Stimulated activated effector memory CD8-positive, alpha-beta T cell treated with anti-CD3 and anti-CD28 coated beads, Interleukin-12 subunit alpha, Interleukin-12 subunit beta, amount 100 ng/mL, for 72 hours (primary cell): ENCODE data around the gene SLC25A38.

Experiments used
- ATAC-seq: fragments of 150-1000 bp; cut with Tn5 transposase; 2 replicates; pipeline ENCODE4 v1.10.0; 2021
- DNase-seq, 2 donors: peaks; one replicate each; pipeline ENCODE4 v3.0.0; 2021 to 2022; ENCODE audit warnings: low spot score in 2 of 2
- H3K27ac Mint-ChIP-seq: one replicate; pipeline ENCODE4 v1.8.0; 2022; ENCODE audit warnings: mild to moderate bottlenecking, mixed read lengths
- H3K36me3 Mint-ChIP-seq: one replicate; pipeline ENCODE4 v1.8.0; 2022; ENCODE audit warnings: mild to moderate bottlenecking, mixed read lengths
- H3K4me1 Mint-ChIP-seq: one replicate; pipeline ENCODE4 v1.8.0; 2022; ENCODE audit warnings: mixed read lengths
- H3K4me3 Mint-ChIP-seq: one replicate; pipeline ENCODE4 v1.8.0; 2022; ENCODE audit warnings: mild to moderate bottlenecking, mixed read lengths
- H3K9me3 Mint-ChIP-seq: one replicate; pipeline ENCODE4 v1.8.0; 2022; ENCODE audit warnings: mixed read lengths

Gene SLC25A38

DNA sequence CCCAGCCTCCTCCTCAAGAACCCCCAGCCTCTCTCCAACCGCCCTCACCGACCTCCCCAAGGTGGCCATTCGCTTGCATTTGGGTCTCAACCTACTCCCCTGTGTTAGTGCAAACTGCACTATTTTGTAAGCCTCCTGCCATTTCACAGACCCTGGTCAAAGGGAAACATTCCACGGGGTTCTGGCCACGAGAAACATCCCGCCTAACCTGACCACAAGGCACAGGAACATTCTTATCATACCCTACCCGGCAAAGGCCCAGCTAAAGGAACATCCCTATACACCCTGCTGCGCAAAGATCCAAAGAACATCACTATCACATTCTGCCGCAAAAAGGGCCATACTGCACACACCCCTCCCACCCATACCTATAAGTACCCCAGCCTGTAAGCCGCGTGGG lies 46.3 kb downstream of the SLC25A38 start:
- Mint-ChIP-seq H3K27ac (no peak overlapping the region), H3K36me3 (no peaks in the 10 kb centered on the region), H3K4me1 (no peaks in the 10 kb centered on the region)

GRCh38 chr3:39432342-39432741 lies 49.2 kb downstream of the SLC25A38 start:
- DNase-seq = no peak
- peaks cover 6% of the 10 kb centered on the region for H3K4me1 Mint-ChIP-seq
- no peak overlapping the region for H3K4me3 Mint-ChIP-seq
- no peak overlapping the region for H3K27ac Mint-ChIP-seq
- ATAC-seq = no peak
- no peaks in the 10 kb centered on the region for H3K9me3 Mint-ChIP-seq
- no peaks in the 10 kb centered on the region for H3K36me3 Mint-ChIP-seq

More for the DNA sequence above, 46.3 kb downstream of the SLC25A38 start:
- no peak for ATAC-seq
- Mint-ChIP-seq H3K9me3 (no peaks in the 10 kb centered on the region), H3K4me3 (no peak overlapping the region)
- DNase-seq = no peak

- Mint-ChIP-seq H3K36me3 (no peaks in the 10 kb centered on the region), H3K4me1 (peaks cover 6% of the 10 kb centered on the region), H3K9me3 (no peaks in the 10 kb centered on the region), H3K4me3 (no peak overlapping the region), H3K27ac (no peak overlapping the region)
- DNase-seq (no peak), ATAC-seq (no peak)
Measured at GRCh38 chr3:39433642-39434041, 50.5 kb downstream of the SLC25A38 start.

DNA sequence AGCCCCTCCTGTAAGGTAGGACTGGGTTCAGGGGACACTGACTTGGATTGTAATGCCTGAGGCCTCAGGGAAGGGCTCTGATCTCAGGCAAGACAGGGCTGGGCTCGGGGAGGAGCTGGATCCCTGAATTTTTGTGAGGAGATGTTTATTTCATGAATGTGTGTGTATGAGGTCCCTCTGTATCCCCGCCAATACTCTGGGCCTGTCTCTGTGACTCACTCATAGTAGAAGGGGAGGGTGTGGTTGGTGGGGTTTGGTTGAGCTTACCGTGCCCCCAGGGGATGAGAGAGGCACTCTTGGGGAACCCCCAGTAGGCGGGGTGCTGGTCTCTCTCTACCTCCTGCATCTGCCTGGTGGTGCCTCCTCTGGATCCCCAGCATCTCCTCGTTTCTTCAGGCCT lies 51.4 kb downstream of the SLC25A38 start:
- Mint-ChIP-seq H3K27ac (peak overlapping the region; percentile 60), H3K36me3 (no peaks in the 10 kb centered on the region), H3K4me1 (peaks cover 6% of the 10 kb centered on the region), H3K9me3 (no peaks in the 10 kb centered on the region), H3K4me3 (no peak overlapping the region)
- DNase-seq = no peak
- ATAC-seq = peak; percentile 63

- Mint-ChIP-seq H3K4me3 (no peak overlapping the region), H3K9me3 (no peaks in the 10 kb centered on the region), H3K4me1 (peaks cover 6% of the 10 kb centered on the region), H3K27ac (peak overlapping the region; percentile 60), H3K36me3 (no peaks in the 10 kb centered on the region)
- no peak for ATAC-seq
- DNase-seq = no peak
Measured at GRCh38 chr3:39435006-39435748, 52.0 kb downstream of the SLC25A38 start.

DNA sequence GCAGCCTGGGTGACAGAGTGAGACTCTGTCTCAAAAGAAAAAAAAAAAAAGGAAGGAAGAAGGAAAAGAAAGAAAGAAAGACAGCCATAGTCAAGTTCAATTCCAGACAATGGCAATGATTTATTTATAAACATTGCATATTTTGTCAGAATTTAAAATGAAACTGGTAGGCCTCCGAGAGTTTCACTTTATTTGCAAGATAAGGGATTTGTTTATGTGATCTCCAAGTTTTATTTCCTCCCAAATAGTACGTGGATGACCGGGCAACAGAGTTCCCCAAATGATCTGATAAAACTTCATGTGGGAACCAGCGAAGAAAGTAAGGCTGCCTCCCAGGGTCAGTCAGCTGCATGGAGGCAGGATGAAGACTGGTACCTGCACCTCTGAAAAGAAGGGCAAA lies 55.7 kb downstream of the SLC25A38 start:
- Mint-ChIP-seq H3K4me3 (no peak overlapping the region), H3K9me3 (no peaks in the 10 kb centered on the region), H3K4me1 (peaks cover 6% of the 10 kb centered on the region), H3K27ac (no peak overlapping the region), H3K36me3 (no peaks in the 10 kb centered on the region)
- ATAC-seq = no peak
- no peak for DNase-seq

GRCh38 chr3:39440316-39440715 lies 57.1 kb downstream of the SLC25A38 start:
- no peaks in the 10 kb centered on the region for H3K36me3 Mint-ChIP-seq
- ATAC-seq (no peak), DNase-seq (no peak)
- H3K9me3 Mint-ChIP-seq = no peaks in the 10 kb centered on the region
- no peak overlapping the region for H3K27ac Mint-ChIP-seq
- H3K4me1 Mint-ChIP-seq = peaks cover under 1% of the 10 kb centered on the region
- H3K4me3 Mint-ChIP-seq = no peak overlapping the region

DNA sequence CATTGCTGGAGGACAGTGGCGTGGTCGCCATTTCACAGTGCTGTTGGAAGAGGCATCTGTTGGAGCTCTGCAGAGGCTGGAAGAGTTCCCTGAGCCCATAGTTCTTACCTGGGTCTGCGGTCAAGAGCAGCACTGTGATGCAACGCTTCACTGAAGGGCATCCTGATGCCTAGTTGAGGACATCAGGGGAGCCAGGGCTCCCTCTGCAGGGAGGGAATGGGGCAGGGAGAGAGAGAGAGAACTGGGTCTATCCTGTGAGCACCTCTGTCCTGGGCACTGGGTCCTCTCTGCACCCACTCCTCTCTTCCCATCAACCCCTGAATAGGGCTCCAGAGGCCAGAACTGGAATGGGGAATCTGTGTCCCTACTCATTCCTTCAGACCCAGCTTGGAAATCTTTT lies 60.4 kb downstream of the SLC25A38 start:
- DNase-seq (no peak), ATAC-seq (no peak)
- no peaks in the 10 kb centered on the region for H3K4me1 Mint-ChIP-seq
- H3K4me3 Mint-ChIP-seq = no peak overlapping the region
- no peaks in the 10 kb centered on the region for H3K9me3 Mint-ChIP-seq
- no peaks in the 10 kb centered on the region for H3K36me3 Mint-ChIP-seq
- H3K27ac Mint-ChIP-seq = no peak overlapping the region

DNA sequence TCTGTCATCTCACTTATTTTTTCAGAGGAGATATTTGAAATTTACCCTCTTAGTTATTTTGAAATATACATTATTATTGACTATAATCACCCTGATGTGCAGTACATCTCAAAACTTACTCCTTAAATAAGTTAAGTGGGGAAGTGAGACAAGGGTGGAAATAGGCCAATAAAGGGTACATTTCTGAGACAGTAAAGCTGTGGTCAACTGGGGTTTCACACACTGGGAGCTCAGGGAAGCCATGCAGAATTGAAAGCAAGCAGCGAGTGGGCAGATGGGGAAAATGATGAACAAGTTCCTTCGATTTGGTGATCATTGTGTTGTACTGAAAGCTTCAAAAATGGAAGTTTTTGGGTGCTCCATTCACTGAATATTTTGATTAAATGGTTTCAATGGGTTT lies 62.8 kb downstream of the SLC25A38 start:
- H3K4me3 Mint-ChIP-seq = no peak overlapping the region
- H3K27ac Mint-ChIP-seq = no peak overlapping the region
- DNase-seq (no peak), ATAC-seq (no peak)
- no peaks in the 10 kb centered on the region for H3K9me3 Mint-ChIP-seq
- H3K36me3 Mint-ChIP-seq = no peaks in the 10 kb centered on the region
- H3K4me1 Mint-ChIP-seq = no peaks in the 10 kb centered on the region

GRCh38 chr3:39446444-39446843 lies 63.3 kb downstream of the SLC25A38 start:
- H3K4me3 Mint-ChIP-seq = no peak overlapping the region
- DNase-seq = no peak
- H3K36me3 Mint-ChIP-seq = no peaks in the 10 kb centered on the region
- no peaks in the 10 kb centered on the region for H3K4me1 Mint-ChIP-seq
- H3K27ac Mint-ChIP-seq = no peak overlapping the region
- H3K9me3 Mint-ChIP-seq = no peaks in the 10 kb centered on the region
- no peak for ATAC-seq
